Right renal pelvis (tissue), 4 donors: ENCODE measurements around the gene MLN. TPM values are rescaled to one million over a fixed set of nuclear protein-coding genes. Genes with fewer than 3 reads are reported as not detected.

Experiments used
- DNase-seq, 4 donors: peaks; one replicate each; pipeline ENCODE4 v3.0.0-alpha.2; 2013; ENCODE audit warnings: low read depth in 4 of 4, low spot score in 3 of 4, missing footprints in 1 of 4
- polyA plus RNA-seq, 4 donors: library from polyadenylated mRNA; unstranded; fragments of 120-200 nt; gene quantifications; one replicate each; pipeline ENCODE4 v1.2.1, GENCODE V29; 2013; ENCODE audit not compliant: insufficient read length in 4 of 4

The MLN gene
- polyA plus RNA-seq, 4 donors, result 1.0 to 2.6 (median 1.3) TPM

DNA sequence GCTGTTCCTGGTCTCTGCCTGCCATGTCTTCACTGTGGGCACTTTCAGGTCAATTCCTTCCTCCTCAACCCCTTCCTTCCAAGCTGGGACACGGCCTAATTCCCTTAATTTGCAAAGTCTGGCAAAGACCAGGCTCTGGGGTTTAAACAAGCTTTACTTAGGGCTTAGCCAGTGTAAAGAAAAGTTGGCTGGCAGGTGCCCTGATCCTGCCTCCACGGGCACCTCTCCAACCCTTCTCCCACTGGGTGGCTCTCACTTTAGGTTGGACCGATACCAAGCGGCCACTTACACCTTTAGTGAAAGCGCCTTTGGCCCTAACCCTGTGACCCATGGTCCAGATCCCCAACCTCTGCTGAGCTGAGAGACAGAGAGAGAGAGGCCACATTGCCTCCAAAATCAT lies 13.7 kb upstream of the MLN start:
- DNase-seq, result no peak

DNA sequence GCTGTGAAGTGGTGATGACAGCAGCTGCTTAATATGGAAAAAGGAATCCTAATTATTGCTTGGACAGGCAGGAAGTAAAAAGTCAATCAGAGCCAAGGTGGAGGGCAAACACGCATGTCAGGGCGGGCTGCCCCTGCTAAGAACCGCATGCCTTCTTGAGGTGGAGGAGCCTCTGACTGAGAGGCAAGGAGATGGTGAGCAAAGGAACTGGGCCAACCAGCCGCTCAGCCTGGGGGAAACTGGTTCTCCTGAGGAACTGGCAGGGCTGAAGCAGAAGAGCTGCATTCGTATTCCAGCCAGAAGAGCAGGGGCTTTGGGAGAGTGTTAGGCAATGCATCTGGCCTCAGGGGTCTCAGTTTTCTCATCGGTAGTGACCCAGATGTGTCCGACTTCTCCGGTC lies 13.1 kb upstream of the MLN start:
- no peak for DNase-seq

DNA sequence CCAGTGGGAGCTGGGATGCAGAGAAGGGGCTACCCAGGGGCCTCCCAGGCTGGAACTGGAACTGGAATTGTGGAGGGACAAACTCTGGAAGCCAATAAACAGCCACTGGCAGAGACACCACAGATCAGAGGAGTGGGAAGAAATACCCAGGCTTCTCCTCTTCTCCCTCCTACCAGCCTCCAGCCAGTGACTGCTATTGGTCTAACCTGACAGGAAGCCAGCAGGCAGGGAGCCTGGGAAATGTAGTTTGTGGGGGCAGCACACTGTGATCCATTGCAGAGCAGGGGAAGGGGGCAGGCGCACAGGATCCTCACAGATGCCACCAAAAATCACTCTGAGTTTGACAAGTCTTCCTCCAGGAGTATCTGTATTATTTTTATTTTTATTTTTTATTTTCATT lies 12.1 kb upstream of the MLN start:
- no peak for DNase-seq

DNA sequence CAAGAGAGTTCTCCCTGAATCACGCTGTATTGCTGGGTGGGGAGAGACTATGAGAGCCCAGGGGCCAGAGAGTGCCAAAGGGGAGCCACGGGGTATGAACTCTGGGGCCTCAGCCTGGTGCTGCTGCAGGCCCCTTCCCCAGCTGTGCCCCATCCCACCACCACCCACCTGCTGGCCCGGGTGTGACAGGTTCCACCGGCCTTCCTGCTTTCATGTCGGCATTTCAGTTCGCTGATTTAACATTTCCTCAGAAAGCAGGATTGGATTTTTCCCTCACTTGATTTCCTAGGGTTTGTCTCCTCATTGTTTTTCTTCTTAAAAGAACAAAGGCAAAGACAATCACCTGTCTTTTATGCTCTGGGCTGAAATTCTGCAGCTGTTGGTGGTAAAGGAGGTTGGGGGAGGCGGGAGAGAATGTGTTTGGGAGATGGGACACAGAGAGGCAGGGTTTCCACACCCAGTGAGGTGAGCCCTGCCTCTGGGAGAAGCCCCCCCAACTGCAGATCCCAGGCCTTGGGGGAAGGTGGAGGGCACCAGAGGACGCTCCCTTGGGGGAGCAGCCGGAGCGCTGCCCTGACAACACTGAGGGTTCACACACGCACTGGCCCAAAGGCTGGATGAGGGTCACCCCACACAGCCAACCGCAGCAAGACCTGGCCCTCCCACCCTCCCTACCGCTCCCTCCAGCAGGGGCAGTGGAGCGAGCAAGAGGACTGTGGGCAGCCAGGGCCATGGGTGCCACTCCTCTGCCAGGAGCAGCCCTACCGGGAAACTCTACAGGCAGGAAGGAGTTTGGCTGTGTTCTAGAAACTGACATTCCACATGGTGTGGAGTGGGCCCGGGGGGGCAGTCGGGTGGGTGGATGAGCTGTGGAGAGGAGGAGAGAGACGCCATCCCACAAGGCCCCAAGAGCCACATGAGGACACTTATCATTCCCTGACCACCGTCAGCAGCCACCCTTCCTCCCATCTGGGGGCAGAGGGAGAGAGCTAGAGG lies 10.5 kb upstream of the MLN start:
- DNase-seq, result no peak

DNA sequence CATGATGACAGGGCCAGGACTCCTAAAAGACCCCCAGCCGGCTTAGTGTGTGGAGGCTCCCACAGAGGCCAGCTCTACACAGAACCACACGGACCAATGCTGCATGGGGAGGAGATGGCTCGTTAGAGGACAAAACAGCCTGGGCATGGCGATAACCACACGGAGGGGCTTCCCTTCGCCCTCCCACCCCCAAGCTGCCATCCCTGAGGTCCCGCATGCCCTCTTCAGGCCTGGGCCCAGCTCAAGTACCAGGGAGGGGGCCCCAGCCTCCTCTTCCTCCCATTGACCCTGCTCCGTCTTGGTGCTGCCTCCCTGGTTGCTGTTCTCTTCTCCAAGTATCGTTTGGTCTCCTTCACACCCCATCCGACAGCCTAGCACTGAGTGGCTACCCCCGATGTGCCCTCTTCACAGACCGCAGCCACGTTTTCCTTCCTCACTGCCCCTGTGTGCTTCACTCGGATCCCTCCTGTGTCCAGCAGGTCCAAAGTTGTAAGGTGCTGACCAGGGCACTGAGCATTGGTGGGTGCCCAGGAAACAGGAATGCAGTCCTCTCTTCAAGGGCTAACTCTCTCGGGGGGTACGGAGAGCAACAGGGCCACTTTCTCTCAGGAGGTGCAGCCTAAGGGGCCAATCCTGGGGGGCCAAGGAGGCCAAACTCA lies 9.6 kb upstream of the MLN start:
- DNase-seq, result no peak

DNA sequence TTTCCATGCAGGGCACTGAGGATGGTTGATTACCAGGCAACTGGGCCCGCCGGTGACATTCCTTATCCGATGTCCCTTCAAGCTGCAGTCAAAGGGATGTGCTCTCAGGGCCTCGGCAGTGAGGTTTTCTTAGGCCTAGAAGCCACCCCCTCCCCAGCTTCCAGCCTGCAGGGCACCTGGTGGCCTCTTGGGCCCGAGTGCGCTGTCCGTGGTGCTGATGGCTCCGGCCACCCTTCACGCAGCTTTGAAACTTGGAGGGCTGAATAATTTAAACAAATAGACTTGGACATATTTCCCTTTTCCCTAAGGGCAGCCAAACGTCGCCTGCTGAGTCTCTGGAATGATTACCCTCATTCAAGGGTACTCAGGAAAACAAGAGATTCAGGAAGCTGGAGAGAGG lies 8.9 kb upstream of the MLN start:
- DNase-seq, result peak; percentile 67 to 79 (median 74)

DNA sequence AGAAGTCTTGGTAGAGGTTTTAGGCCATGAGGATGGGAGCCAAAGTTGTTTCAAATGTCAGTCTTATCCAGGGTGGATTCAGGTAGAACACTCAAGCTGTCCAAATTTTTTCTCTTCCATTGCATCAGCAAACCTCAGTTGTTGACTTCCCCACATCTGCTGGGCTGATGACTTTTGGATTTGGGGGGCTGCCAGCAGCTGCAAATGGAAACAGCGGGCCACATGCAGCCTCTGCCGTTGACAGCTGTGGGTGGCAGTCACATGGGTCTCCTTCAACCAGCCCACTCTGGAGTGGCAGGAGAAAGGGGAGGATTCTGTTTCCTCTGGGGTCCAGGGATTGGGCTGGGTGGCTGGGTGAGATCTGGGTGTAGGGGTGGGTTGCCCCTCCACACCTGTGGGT lies 5.8 kb upstream of the MLN start:
- DNase-seq, result no peak

DNA sequence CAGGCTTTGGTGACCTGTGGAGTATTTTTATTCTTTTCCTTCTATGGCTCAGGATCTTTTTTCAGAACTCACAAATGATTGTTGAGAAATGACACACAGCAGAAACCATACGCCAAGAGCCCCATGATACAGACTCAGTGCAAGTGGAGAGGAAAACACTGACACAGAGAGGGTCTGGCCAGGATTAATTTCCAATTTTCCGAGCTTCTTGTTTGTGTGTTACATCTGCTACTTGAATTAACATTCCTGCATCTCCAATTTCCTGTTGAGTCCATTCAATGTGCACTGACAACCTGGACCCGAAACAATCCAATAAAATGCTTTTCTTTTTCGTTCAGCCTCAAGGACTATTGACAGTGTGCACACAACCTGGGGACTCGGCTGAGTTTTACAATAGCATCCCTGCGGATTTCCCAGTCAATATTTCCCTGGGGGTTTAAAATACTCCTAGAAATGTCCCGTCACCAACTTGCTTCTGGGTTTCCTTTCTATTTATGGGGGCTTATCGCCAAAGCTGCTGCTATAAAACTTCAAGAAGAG lies 4.9 kb upstream of the MLN start:
- DNase-seq, result no peak

DNA sequence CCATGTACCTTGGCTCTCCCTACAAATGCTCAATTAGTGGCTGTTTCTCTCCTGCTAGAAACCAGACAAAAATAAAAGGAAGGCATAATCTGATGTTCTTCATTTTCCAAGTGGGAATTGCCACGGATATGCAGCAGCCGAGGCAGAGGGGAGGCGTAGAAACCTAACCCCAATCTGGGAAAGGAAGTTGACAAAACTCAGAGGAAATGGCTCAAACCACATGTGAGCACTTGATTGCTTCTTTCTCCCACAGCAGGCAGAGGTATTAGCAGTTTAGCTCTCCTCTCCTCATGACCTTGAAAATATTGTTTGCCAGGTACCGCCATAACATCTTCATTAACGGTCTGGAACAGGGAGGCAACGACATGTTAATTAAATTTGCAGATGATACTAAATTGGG lies 3.8 kb upstream of the MLN start:
- DNase-seq, result no peak

DNA sequence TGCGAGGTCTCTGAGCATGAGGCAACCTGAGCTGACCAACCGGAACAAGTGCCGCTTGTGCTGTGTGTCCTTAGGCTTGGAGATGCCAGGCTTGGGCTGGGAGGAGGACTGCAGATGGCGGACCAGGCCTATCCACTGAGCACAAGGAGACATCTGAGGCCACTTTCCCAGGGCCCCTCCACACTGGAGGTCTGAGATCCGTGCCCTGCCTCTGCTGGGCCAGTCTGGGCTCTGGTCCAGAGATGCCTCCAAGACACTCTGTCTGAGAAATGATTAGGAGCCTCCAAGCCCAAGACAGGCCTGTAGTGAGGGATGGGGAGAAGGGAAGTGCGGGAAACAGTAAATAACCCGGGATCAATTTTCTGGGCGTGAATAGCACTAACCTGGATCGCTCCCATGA lies 3.0 kb upstream of the MLN start:
- DNase-seq, result no peak

DNA sequence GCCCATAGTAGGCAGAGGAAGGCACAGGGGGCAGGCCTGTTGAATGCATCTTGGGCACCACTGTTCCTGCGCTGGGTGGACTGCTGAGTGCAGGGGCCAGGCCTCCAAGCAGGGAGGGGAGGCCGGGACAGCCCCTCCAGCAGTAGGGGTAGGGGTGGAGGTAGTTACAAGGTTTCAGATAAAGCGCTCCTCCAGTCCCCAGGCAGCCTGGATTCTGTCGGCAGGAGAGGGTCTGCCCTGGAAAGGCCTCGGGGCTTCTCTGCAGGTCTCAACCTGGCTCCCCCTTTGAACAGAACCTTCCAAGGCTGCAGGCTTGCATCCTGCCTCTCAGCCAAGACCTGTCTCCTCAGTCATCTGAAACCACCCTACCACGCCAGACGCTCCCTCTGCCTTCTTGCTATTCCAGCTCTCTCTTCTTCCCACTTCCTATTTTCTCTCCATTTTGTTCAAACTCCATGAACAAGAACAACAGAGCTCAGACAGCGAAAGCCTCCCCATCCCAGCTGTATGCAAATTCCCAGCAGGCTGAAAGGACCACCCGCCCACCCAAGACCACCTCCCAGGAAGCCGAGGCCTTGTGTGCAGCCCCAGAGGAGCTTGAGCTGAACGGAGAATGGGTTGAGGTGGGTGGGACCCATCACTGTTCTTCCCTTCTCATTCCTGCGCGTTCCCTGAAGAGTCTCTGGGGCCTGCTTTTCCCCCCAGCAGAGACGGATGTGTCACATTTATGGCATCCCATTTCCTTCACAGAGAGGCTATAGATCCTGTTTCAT lies 1.4 kb downstream of the MLN start:
- no peak for DNase-seq

DNA sequence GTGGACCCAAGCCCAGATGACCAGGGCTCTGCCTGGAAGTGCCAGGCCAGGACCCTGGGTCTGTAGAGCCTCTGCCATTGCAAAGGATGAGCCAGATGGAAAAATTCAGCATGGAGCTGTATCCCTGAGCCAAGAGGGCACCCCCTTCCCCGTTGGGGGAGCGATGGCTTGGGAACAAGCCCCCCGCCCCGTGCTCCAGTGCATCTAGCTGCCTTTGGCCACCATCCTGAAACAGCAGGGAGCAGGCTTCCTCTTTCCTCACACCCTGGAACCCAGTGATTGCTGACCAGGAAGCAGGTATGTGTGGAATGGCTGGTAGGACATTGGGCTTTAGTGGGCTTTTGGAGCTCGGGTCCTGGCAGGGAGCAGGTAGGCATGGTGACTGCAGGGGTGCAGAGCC lies 2.2 kb downstream of the MLN start:
- DNase-seq, result no peak

DNA sequence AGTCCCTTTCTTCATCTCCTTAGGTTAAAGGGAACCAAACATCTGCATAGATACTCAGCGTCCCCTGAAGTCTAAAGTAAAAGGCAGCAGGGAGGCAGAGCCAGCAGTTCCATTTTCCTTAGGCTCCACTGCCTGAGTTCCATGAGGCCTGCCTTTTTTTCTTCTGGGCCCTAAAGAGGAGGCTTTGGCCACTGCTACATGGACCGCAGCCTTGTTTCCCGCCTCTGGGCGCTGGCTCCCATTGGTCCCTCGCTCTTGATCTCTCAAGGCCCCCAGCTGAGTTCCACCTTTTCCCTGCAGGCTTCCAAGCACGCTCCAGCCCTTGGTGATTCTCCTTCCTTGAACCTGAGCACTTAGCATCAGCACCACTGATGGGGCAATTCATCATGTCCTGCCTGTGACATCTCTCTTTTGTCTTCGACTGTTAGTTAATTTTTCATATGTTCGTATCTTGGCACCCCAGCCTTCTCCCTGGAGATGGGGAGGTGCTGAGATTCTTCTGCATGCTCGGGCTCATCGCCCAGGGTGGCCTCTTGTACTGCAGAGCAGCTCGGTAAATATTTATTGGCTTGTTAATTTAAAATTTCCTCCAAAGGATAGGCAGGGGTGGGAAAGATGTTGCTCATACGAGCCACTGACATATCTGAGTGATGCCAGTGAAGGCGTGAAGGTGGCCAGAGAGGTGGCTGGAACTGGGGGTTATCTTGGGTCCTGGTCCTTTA lies 3.4 kb downstream of the MLN start:
- no peak for DNase-seq

DNA sequence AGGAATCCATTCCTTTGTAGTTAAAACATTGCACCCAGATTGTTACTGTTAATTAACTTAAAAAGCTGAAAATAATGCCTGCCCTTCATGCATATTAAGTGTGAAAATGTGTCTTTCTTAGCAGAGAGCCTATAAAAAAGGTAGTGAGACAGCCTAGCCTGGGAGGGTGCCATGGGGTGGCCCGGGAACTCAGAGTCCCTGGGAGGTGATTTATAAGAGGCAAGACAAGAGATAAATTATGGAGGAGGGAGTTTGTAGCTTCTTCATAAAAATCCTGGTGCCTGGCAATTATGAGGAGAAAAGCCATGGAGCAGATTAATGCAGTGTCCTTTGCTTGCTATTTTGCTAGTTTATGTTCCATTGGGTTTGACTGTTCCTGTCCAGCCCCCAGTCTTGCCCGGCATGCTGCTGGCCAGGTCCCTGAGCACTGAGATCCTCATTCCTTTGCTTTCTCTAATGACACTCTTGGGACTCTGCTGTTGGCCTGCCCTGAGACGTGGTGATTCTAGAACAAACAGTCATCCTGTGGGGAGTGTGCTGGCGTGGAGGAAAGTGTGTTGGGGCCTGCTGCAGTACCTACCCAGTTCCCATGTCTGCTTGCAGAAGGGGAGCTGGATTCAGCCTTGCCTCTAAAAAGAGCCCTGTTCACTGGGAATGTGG lies 4.2 kb downstream of the MLN start:
- no peak for DNase-seq

DNA sequence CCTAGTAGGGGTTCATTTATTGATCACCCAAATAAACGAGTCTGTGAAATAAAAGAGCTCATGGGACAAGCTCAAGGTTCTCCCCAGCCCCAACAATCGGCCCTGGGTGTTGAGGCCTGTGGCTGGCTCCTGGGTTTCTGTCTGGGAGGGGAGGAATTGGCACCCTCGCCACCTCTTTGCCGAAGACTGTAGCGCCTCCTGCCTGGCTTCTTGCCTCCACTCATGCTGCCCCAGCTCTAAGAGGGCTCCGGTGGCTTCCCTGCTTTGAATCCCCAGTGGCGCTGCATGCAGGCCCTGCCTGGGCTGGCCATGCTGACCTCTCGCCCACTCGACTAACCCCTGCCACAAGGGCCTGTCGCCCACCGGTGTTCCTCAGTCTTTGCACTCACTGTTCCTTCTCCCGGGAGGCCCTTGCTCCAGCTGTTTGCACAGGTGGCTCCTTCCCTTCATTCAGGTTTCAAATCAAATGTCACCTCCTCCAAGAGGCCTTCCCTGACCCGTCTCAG lies 5.4 kb downstream of the MLN start:
- DNase-seq, result no peak

DNA sequence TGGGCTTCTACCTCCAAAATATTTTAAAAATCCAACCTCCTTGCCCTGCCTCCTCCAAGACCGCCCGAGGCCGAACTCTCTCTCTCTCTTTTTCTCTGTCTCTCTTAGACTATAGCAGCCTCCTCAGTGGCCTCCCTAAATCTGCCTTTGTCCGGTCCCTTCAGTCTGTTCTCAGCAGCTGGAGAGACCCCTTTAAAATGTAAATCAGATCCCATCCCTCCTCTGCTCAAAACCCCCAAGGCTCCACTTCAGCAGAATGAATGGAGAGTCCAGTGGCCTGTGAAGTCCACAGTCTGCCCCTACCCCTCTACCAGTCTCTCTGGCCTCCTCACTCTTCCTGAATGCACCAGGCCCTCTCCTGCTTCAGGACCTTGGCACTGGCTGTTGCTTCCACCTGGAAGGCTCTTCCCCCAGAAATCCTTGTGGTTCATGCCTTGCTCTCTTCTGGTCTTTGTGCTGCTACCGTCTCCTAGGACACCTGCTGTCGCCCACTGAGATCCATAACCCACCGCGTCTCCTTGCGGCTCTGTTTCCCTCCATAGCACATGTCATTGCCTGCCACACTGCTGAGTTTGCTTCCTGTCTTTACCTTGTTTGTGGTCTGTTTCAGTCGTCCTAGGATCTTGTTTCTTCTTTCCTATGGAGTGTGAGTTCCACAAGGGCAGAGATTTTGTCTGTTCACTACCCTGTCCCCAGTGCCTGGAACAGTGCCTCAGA lies 6.0 kb downstream of the MLN start:
- no peak for DNase-seq

DNA sequence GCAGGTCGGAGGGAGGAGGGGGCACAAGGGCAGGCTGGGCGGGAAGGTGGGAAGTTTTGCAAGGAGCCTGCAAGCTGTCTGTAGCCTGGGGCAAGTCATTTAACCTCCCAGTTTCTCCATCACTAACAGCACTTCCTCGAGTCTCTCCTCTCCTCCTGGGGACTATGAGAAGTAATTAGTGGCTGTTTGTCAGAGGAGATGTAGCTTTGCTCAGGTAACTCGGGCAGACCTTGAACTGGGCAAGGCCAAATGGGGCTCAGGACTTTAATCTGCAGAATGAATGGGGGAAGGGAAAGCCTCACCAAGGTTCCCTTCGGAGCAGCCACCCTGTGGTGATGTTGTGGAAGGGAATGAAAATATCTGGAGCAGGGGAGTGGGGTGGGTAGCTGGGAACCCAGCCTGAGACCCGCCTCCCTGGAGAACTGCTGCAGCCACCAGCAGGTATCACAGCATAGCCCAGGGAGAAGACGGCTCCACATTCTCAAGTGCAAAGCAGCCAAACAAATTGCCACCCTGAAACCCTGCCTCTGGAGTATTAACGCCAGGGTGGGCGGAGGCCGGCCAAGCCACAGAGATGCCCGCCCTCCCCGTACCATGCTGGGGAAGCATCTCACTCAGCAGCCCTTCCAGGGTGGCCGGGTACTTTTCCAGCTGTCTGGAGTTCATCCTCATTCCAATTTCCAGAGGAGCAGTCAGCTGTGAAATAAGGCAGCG lies 8.7 kb downstream of the MLN start:
- DNase-seq, result no peak

DNA sequence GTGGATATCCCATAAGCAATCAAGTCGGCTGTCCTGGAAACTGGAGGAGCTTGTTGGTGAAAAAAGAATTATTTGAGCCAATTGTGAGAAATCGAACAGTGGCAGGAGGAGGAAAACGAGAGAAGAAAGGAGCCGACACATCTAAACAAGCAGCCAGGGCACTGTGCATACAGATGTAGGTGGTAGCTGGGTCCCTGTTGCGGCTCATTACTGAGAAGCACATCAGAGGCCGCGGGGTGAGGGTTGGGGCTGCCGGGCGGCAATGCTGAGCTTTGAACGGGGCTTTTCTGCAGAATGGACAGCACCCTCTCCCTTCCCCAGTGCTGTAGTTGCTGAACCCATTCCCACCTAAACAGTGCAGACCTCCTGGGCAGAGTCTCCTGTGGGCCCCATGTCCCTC lies 10.8 kb downstream of the MLN start:
- no peak for DNase-seq
